ENCODE measurements around the gene IFNL4.
"Not testable (repeated sequence)": the region's sequence is repeated elsewhere in the genome, so short reads cannot be mapped to it uniquely, and the experiment has no call there.

Gene IFNL4

GRCh38 chr19:39248806-39249205 is at the start of gene IFNL4:
TSS of gene IFNL4 (minus strand) at chr19:39248856.
- ATAC-seq (no peak), DNase-seq (no peak)

GRCh38 chr19:39297931-39298634 is 49.4 kb upstream of the IFNL4 start:
- DNase-seq = peak; percentile 60
- peak; percentile 94 for ATAC-seq

- no peak for DNase-seq
- no peak for ATAC-seq
Observed at GRCh38 chr19:39296906-39297305, 48.2 kb upstream of the IFNL4 start.

- ATAC-seq = no peak
- no peak for DNase-seq
Observed at GRCh38 chr19:39296055-39296645, 47.5 kb upstream of the IFNL4 start, which contains the start of gene IFNL1. TSS of gene IFNL1 (plus strand) at chr19:39296407. CDS start at chr19:39296422, 15 bp downstream.

GRCh38 chr19:39293394-39293793 is 44.7 kb upstream of the IFNL4 start:
- ATAC-seq (no peak), DNase-seq (no peak)

GRCh38 chr19:39284032-39284431 is 35.4 kb upstream of the IFNL4 start:
- ATAC-seq (no peak), DNase-seq (no peak)

- ATAC-seq = no peak
- DNase-seq = no peak
Observed at GRCh38 chr19:39282021-39282420, 33.4 kb upstream of the IFNL4 start.

- DNase-seq = no peak
- ATAC-seq = no peak
Observed at GRCh38 chr19:39277598-39277997, 28.9 kb upstream of the IFNL4 start.

GRCh38 chr19:39276740-39277139 is 28.1 kb upstream of the IFNL4 start:
- no peak for ATAC-seq
- DNase-seq = no peak

- ATAC-seq (no peak), DNase-seq (no peak)
Observed at GRCh38 chr19:39275578-39275977, 26.9 kb upstream of the IFNL4 start.

GRCh38 chr19:39273859-39274258 is 25.2 kb upstream of the IFNL4 start:
- not testable (repeated sequence) for DNase-seq, ATAC-seq

- ATAC-seq = no peak
Observed at GRCh38 chr19:39270036-39270871, 21.6 kb upstream of the IFNL4 start.

GRCh38 chr19:39269369-39269768 is 20.7 kb upstream of the IFNL4 start:
- DNase-seq, ATAC-seq: not testable (repeated sequence)

More at GRCh38 chr19:39270036-39270871, 21.6 kb upstream of the IFNL4 start:
- no peak for DNase-seq

GRCh38 chr19:39268531-39269223 is 20.0 kb upstream of the IFNL4 start:
- DNase-seq, ATAC-seq: not testable (repeated sequence)

GRCh38 chr19:39268085-39268484 is 19.4 kb upstream of the IFNL4 start, which contains the start of gene IFNL2:
TSS of gene IFNL2 (plus strand) at chr19:39268396. CDS start at chr19:39268569, 173 bp downstream.
- not testable (repeated sequence) for DNase-seq

GRCh38 chr19:39265321-39265916 is 16.8 kb upstream of the IFNL4 start:
- ATAC-seq (no peak), DNase-seq (peak; percentile 19)

More at GRCh38 chr19:39268085-39268484, 19.4 kb upstream of the IFNL4 start, which contains the start of gene IFNL2:
- ATAC-seq = peak; percentile 55

GRCh38 chr19:39264306-39265290 is 15.9 kb upstream of the IFNL4 start:
- ATAC-seq (no peak), DNase-seq (no peak)

- DNase-seq = no peak
- no peak for ATAC-seq
Observed at GRCh38 chr19:39263912-39264305, 15.3 kb upstream of the IFNL4 start.

GRCh38 chr19:39262496-39262895 is 13.8 kb upstream of the IFNL4 start:
- ATAC-seq (no peak), DNase-seq (no peak)

- ATAC-seq (no peak), DNase-seq (no peak)
Observed at GRCh38 chr19:39261704-39262103, 13.0 kb upstream of the IFNL4 start.

Data from stimulated activated naive CD8-positive, alpha-beta T cell treated with anti-CD3 and anti-CD28 coated beads, Interleukin-15, Interleukin-2, amounts not matched to agents 100 U/mL and 50 U/mL, for 24 hours (primary cell).